Effector memory CD4-positive, alpha-beta T cell (primary cell): Measurements from ENCODE around the gene MYOG.

Experiments used
- DNase-seq, 3 donors: peaks; one replicate each; pipeline ENCODE4 v3.0.0-alpha.2; 2020
- H3K27ac ChIP-seq: 2 replicates; pipeline ENCODE4 v1.7.0; 2013; ENCODE audit warnings: mild to moderate bottlenecking, low read length, moderate library complexity; ENCODE audit not compliant: insufficient read depth, poor library complexity, severe bottlenecking
- H3K27me3 ChIP-seq: replicated peaks from 2 replicates; pipeline ENCODE4 v1.7.0; 2013; ENCODE audit warnings: mild to moderate bottlenecking, low read length; ENCODE audit not compliant: insufficient read depth, control insufficient read depth, poor library complexity, severe bottlenecking
- H3K36me3 ChIP-seq: 2 replicates; pipeline ENCODE4 v1.7.0; 2013; ENCODE audit warnings: mild to moderate bottlenecking, low read length, moderate library complexity; ENCODE audit not compliant: control insufficient read depth, insufficient read depth
- H3K4me1 ChIP-seq: 2 replicates; pipeline ENCODE4 v1.7.0; 2013; ENCODE audit warnings: low read length, mild to moderate bottlenecking; ENCODE audit not compliant: control insufficient read depth, insufficient read depth, poor library complexity, severe bottlenecking
- H3K4me3 ChIP-seq: 2 replicates; pipeline ENCODE4 v1.7.0; 2013; ENCODE audit warnings: low read length, low read depth, mild to moderate bottlenecking; ENCODE audit not compliant: insufficient read depth, poor library complexity, severe bottlenecking
- H3K9me3 ChIP-seq: 2 replicates; pipeline ENCODE4 v1.7.0; 2013; ENCODE audit warnings: mild to moderate bottlenecking, low read length, moderate library complexity; ENCODE audit not compliant: control insufficient read depth

MYOG gene

DNA sequence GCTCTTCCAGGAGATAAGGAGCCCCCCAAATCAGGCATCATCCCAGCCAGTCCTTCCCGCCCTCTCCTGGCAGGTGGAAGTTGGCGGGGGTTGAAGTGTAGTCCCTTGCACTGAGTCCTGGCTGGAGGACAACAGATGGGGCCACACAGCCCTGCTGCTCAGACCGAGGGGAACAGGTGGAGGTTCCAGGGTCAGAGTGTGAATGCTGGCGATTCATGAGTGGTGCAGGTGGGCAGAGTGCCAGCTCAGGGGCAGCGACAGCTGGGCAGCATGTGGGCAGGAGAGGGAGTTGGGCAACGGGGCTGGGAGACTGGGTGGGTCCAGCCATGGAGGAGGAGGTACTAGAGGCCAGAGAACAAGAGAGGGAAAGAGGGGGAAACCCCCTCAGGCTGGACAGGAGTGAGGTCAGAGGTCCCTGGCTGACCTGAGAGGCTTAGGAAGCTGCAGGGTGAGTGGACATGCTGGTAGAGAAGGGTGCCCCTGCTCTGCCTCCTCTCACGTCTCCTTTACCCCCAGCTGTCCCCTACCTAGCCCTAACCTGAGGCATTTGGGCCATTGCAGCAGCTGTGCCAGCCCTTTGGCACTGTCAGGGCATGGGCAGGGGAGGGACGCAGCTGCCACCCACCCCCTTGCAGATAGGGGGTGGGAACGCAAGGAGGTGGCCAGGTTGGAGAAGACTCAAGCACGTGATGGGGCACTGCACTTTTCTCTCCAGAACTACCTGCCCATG, 30.4 kb upstream of the MYOG start:
- Histone ChIP-seq H3K27me3 (no peaks in the 10 kb centered on the region), H3K9me3 (no peaks in the 10 kb centered on the region), H3K4me1 (no peaks in the 10 kb centered on the region), H3K36me3 (no peaks in the 10 kb centered on the region), H3K4me3 (no peak overlapping the region), H3K27ac (no peak overlapping the region)
- no peak for DNase-seq

DNA sequence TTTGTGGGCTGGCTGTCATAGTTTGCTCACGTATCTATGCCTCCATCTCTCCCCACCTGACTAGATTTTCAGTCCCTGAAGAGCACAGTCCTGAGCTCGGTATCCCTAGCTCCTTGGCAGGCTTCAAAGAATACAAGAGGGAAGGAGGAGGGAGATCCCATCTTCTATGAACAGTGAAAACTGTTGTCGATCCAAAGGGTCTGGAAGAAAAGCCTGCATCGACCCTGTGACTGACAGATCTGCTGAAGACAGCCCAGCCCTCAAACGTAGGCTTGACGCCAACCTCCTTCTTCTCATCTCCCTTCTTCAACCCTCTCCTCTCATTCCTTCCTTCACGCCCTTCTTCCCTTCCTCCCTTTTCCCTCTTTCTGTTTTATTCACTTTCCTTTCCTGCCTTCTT, 28.4 kb upstream of the MYOG start:
- Histone ChIP-seq H3K4me1 (no peaks in the 10 kb centered on the region), H3K9me3 (no peaks in the 10 kb centered on the region), H3K36me3 (no peaks in the 10 kb centered on the region), H3K27me3 (no peaks in the 10 kb centered on the region), H3K27ac (no peak overlapping the region), H3K4me3 (no peak overlapping the region)
- DNase-seq = no peak

DNA sequence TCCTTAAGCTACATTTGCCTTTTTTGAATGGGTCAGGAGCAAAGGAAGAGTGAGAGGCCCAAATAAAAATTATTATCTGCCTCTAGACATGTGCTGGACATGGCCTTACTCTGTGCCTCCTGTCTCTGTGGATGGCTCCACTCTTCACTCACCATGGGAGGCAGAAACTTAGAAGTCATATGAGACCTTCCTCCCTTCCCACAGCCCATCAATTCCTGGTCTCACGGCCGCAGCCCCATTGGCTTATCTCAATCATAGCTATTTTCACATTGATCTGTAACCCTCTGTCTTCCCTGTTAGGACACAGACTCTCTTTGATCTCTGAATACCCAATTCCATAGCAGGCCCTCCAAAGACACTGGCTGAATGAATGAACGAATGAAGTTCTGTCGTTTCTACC, 27.5 kb upstream of the MYOG start:
- H3K4me3 ChIP-seq = no peak overlapping the region
- no peak for DNase-seq
- no peaks in the 10 kb centered on the region for H3K27me3 ChIP-seq
- H3K4me1 ChIP-seq = no peaks in the 10 kb centered on the region
- no peak overlapping the region for H3K27ac ChIP-seq
- no peaks in the 10 kb centered on the region for H3K9me3 ChIP-seq
- H3K36me3 ChIP-seq = no peaks in the 10 kb centered on the region

DNA sequence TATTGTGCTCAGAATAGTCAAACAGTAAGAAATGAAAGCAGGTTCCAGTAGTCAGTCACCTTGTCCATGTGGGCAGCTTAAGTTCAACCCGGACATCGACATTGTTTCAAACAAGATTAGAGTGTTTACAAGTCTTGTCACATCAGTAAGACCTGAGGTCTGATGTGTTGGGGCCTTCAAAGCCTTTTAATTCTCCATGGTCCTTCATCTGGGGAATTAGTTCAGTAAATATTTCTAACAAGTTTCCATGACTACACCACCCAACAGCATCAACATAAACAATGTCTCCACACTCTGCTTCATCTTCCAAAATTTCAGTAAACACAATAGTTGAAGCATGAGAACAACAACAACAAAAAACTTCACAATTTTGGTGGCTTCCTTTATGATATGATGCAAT, 26.7 kb upstream of the MYOG start:
- no peaks in the 10 kb centered on the region for H3K27me3 ChIP-seq
- H3K9me3 ChIP-seq = no peaks in the 10 kb centered on the region
- no peak overlapping the region for H3K4me3 ChIP-seq
- no peak for DNase-seq
- H3K4me1 ChIP-seq = no peaks in the 10 kb centered on the region
- no peak overlapping the region for H3K27ac ChIP-seq
- H3K36me3 ChIP-seq = no peaks in the 10 kb centered on the region

DNA sequence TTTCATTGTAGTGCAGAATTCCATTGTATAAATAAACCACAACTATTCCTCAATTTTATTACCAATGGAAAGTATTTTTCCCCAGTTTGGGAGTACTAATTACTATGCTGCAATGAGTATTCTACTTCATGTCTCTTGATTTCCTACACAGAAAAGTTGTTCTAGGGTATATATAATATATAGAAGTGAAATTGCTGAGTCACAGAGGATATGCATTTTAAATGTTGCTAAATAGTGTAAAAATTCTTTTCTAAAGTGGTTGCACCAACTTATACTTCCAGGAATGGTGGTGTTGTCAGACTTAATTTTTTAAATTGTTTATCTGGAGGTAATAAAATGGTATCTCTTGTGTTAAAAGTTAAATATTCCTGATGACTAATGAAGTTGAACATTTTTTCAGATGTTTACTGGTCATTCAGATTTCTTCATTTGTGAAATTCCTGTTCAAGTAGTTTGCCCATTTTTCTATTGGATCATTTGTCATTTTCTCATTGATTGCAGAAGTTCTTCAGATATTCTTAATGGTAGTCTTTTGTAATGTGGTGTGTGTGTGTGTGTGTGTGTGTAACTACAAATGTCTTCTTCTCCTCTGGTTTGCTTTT, 19.1 kb upstream of the MYOG start:
- Histone ChIP-seq H3K4me3 (no peak overlapping the region), H3K9me3 (no peaks in the 10 kb centered on the region), H3K36me3 (no peaks in the 10 kb centered on the region), H3K4me1 (no peaks in the 10 kb centered on the region), H3K27me3 (peaks cover 3% of the 10 kb centered on the region), H3K27ac (no peak overlapping the region)
- no peak for DNase-seq

DNA sequence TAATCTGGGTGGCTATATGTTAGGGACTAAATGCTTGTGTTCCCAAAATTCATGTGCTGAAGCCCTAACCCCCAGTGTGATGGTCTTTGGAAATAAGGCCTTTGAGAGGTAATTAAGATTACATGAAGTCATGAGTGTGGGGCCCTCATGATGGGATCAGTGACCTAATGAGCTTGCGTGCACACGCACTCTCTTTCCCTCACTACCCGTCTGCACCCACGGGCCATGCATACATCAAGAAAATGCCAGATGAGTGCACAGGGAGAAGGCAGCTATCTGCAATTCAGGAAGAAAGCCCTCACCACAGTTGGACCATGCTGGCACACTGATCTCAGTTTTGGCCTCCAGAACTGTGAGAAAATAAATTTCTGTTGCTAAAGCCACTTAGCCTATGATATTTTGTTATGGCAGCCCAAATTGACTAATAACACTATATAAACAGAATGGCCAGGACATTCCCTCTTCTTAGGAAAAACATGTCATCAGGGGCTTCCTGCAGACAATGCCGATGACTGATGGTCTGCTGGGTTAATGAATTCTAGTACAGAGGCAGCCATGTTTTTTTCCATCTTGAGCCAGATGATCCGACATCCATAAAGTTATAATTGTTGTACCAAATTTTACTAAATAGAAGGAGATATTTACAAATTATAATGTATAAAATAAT, 18.1 kb upstream of the MYOG start:
- Histone ChIP-seq H3K4me3 (no peak overlapping the region), H3K36me3 (no peaks in the 10 kb centered on the region), H3K27ac (no peak overlapping the region), H3K4me1 (no peaks in the 10 kb centered on the region), H3K9me3 (no peaks in the 10 kb centered on the region), H3K27me3 (peaks cover 3% of the 10 kb centered on the region)
- DNase-seq = no peak

DNA sequence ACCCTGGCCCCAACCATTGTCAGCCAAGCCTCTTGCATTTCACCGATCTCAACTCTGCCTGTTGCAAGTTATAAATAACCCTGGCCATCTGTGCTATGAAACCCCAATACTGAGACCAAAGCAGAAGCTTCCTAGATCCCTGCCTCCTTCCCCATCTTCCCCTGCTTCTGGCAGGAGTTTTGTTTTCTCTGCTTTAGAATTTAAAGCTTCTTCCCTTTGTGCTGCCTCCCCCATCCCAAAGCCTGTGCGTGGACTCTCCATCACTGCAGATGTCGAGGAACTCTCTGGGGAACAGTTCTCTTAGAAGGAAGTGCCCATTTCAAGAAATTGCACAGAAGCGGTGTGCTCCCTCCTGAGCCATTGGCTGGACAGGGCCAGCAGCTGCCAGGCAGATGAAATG, 17.4 kb upstream of the MYOG start:
- Histone ChIP-seq H3K4me1 (no peaks in the 10 kb centered on the region), H3K27ac (no peak overlapping the region), H3K4me3 (no peak overlapping the region), H3K36me3 (no peaks in the 10 kb centered on the region), H3K27me3 (peaks cover 3% of the 10 kb centered on the region), H3K9me3 (no peaks in the 10 kb centered on the region)
- DNase-seq = no peak

DNA sequence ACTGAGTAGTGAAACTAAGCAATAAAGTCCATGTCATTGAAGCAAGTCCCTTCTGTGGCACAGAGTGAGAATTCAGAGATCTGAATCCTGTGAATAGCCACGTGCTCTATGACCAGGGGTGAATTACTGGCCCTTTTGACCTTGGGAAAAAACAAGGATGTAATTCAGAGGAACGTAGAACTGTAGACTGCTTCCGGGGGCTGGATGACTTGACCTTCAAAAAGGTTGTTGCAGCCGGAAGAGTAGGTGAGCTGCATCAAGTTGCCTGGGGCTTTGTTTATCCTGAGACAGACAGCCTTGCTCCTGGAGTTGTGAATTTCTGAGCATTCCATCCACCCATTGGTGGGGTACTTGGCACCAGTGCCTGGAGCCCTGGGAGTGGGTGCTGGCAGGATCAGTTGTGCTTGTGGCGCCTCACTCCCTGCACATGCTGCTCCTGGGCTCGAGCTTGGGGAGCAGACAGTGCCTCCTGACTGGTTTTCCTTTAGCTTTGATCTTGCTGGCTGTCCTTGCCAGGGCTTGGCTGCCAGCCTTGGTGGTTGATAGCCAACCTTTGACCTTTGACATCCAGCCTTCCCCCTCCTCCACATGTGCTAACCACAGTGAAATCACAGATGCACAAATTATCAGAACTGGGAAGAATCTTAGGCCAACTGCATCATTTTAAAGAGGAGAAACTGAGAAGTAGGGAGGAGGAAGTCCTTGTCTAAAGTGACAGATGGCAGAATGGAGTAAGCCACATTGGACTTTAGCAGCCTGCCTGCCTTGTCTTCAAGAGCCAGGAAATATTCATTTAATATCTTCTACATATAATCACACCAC, 16.2 kb upstream of the MYOG start:
- H3K27me3 ChIP-seq = no peaks in the 10 kb centered on the region
- no peaks in the 10 kb centered on the region for H3K9me3 ChIP-seq
- no peak for DNase-seq
- no peaks in the 10 kb centered on the region for H3K36me3 ChIP-seq
- no peaks in the 10 kb centered on the region for H3K4me1 ChIP-seq
- no peak overlapping the region for H3K27ac ChIP-seq
- no peak overlapping the region for H3K4me3 ChIP-seq

DNA sequence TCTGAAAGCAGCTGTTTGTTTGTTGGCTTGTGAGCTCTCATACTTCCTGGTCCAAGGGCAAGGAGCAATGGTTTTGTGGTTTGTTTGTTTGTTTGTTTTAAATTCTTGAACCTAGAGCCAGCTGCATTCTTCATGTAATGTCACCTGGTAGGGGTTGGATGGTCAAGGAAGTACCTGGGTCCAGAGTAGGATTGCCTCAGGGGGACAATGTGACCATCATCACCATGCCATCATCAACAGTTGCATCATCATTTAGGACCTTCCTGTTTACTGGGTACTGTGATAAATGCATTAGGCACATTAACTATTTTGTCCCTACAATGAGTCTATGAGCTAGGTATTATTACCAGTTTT, 14.7 kb upstream of the MYOG start:
- no peak overlapping the region for H3K27ac ChIP-seq
- H3K9me3 ChIP-seq = no peaks in the 10 kb centered on the region
- no peaks in the 10 kb centered on the region for H3K36me3 ChIP-seq
- DNase-seq = no peak
- no peaks in the 10 kb centered on the region for H3K4me1 ChIP-seq
- H3K4me3 ChIP-seq = no peak overlapping the region
- H3K27me3 ChIP-seq = no peaks in the 10 kb centered on the region
